HepG2 (cell line): ENCODE measurements around the gene LASP1. TPM values are rescaled to one million over a fixed set of nuclear protein-coding genes. Genes with fewer than 3 reads are reported as not detected.
A peak's percentile ranks its signal among the peaks of the same experiment; 100 is the strongest.

Experiments
- ARNTL ChIP-seq: sonication (generic); formaldehyde crosslinking; IDR thresholded peaks from 2 replicates; pipeline ENCODE4 v1.4.0; 2020; ENCODE audit warnings: mild to moderate bottlenecking, missing genetic modification reagents
- CEBPG ChIP-seq: IDR thresholded peaks from 2 replicates; pipeline ENCODE4 v1.6.1; 2016
- ELF3 ChIP-seq: IDR thresholded peaks from 2 replicates; pipeline ENCODE4 v1.6.1; 2016; ENCODE audit warnings: missing genetic modification reagents, missing compliant biosample characterization
- KAT8 ChIP-seq: IDR thresholded peaks from 2 replicates; pipeline ENCODE4 v1.6.1; 2016; ENCODE audit warnings: missing genetic modification reagents, missing compliant biosample characterization
- KDM2A ChIP-seq: sonication (generic); formaldehyde crosslinking; IDR thresholded peaks from 2 replicates; pipeline ENCODE4 v1.4.0; 2020; ENCODE audit warnings: low read depth, missing genetic modification reagents, borderline replicate concordance
- KDM3A ChIP-seq: IDR thresholded peaks from 2 replicates; pipeline ENCODE4 v1.6.1; 2018; ENCODE audit warnings: low read depth, missing compliant biosample characterization
- MYPOP ChIP-seq: sonication (generic); formaldehyde crosslinking; IDR thresholded peaks from 2 replicates; pipeline ENCODE4 v1.8.1; 2023; ENCODE audit warnings: mild to moderate bottlenecking, moderate library complexity, missing genetic modification reagents
- NCOA1 ChIP-seq: sonication (generic); formaldehyde crosslinking; IDR thresholded peaks from 2 replicates; pipeline ENCODE4 v1.9.0; 2021; ENCODE audit warnings: missing genetic modification reagents
- RARA ChIP-seq: IDR thresholded peaks from 2 replicates; pipeline ENCODE4 v1.6.1; 2016; ENCODE audit warnings: missing genetic modification reagents, missing compliant biosample characterization
- SAFB2 ChIP-seq: sonication (generic); formaldehyde crosslinking; IDR thresholded peaks from 2 replicates; pipeline ENCODE4 v1.5.1; 2020; ENCODE audit warnings: missing genetic modification reagents, low read depth, mild to moderate bottlenecking, borderline replicate concordance
- SKIL ChIP-seq: sonication (generic); formaldehyde crosslinking; IDR thresholded peaks from 2 replicates; pipeline ENCODE4 v1.8.0; 2022; ENCODE audit warnings: missing genetic modification reagents, mild to moderate bottlenecking, moderate library complexity, borderline replicate concordance
- SMARCC2 ChIP-seq: fragments of 450-650 bp; IDR thresholded peaks from 2 replicates; pipeline ENCODE4 v1.6.1; 2017; ENCODE audit warnings: antibody characterized with exemption, mild to moderate bottlenecking
- SSRP1 ChIP-seq: IDR thresholded peaks from 2 replicates; pipeline ENCODE4 v1.6.1; 2016; ENCODE audit warnings: control low read depth
- SYNCRIP ChIP-seq: fragments of 200-400 bp; formaldehyde crosslinking; IDR thresholded peaks from 2 replicates; pipeline ENCODE4 v1.6.1; 2018; ENCODE audit warnings: mild to moderate bottlenecking, low read depth, low read length; ENCODE audit not compliant: insufficient read depth
- ZFP41 ChIP-seq: sonication (generic); formaldehyde crosslinking; IDR thresholded peaks from 2 replicates; pipeline ENCODE4 v1.4.0; 2020; ENCODE audit warnings: mild to moderate bottlenecking, missing genetic modification reagents, borderline replicate concordance
- ZNF281 ChIP-seq: sonication (generic); formaldehyde crosslinking; IDR thresholded peaks from 2 replicates; pipeline ENCODE4 v1.4.0; 2020; ENCODE audit warnings: missing genetic modification reagents, borderline replicate concordance
- ZNF556 ChIP-seq: sonication (generic); formaldehyde crosslinking; IDR thresholded peaks from 2 replicates; pipeline ENCODE4 v1.4.0; 2020; ENCODE audit warnings: mild to moderate bottlenecking, missing genetic modification reagents, borderline replicate concordance
- ZNF609 ChIP-seq: sonication (generic); formaldehyde crosslinking; IDR thresholded peaks from 2 replicates; pipeline ENCODE4 v1.4.0; 2020; ENCODE audit warnings: mild to moderate bottlenecking, missing genetic modification reagents, borderline replicate concordance
- polyA plus RNA-seq, 8 experiments: library from polyadenylated mRNA; depleted of rRNA in 3 of 8; stranded (reverse) in 7 of 8; unstranded in 1 of 8; fragments of >200 nt; fragmentation: Illumina TruSeq in 4 of 8; extraction: Trizol in 4 of 8; gene quantifications; 2 replicates each; pipeline versions ENCODE4 v1.2.1 to v1.2.3, GENCODE V29; 2011 to 2016; ENCODE audit warnings: low read depth in 4 of 8, missing spikeins in 1 of 8, mixed read lengths in 1 of 8; ENCODE audit not compliant: insufficient read depth in 1 of 8
- total RNA-seq, 5 experiments: library from RNA; depleted of rRNA; stranded (reverse); fragments of >200 nt; fragmentation: Illumina TruSeq; extraction: Trizol; gene quantifications; 2 replicates each; pipeline ENCODE4 v1.2.3, GENCODE V29; 2016; ENCODE audit warnings: low read depth in 1 of 5

The LASP1 gene
- total and polyA plus RNA-seq, 2 of the 13 experiments (the other 11 are each of a cell fraction or from before 2014, with no cell fraction given): 70.1 to 97.0 TPM

GRCh38 chr17:38867179-38867967 is 2.5 kb upstream of the LASP1 start (continued):
- TF ChIP-seq ZNF609 (CRISPR knock-in tag) (no peak), ZNF556 (CRISPR knock-in tag) (peak; percentile 36; the same call in 1 of the 2 replicates), ELF3 (CRISPR knock-in tag) (peak; percentile 10; the same call in 1 of the 2 replicates), ZFP41 (CRISPR knock-in tag) (no peak), KAT8 (CRISPR knock-in tag) (peak; percentile 76), SAFB2 (CRISPR knock-in tag) (0 out of 2 replicates have a peak, but pooled peaks have one; percentile 50), SYNCRIP (no peak), ARNTL (CRISPR knock-in tag) (0 out of 2 replicates have a peak, but pooled peaks have one; percentile 9), KDM3A (CRISPR knock-in tag) (0 out of 2 replicates have a peak, but pooled peaks have one; percentile 31), KDM2A (0 out of 2 replicates have a peak, but pooled peaks have one; percentile 6), ZNF281 (CRISPR knock-in tag) (no peak), SSRP1 (CRISPR knock-in tag) (peak; percentile 97; the same call in 1 of the 2 replicates), SMARCC2 (no peak), SKIL (CRISPR knock-in tag) (no peak), RARA (CRISPR knock-in tag) (no peak), MYPOP (CRISPR knock-in tag) (peak; percentile 28; the same call in 1 of the 2 replicates), NCOA1 (CRISPR knock-in tag) (0 out of 2 replicates have a peak, but pooled peaks have one; percentile 74), CEBPG (CRISPR knock-in tag) (peak; percentile 12; the same call in 1 of the 2 replicates)
